ENCODE results near the gene CBY3. TPM values are rescaled to one million over a fixed set of nuclear protein-coding genes. Genes with fewer than 3 reads are reported as not detected.
"Not testable (repeated sequence)": the region's sequence is repeated elsewhere in the genome, so short reads cannot be mapped to it uniquely, and the experiment has no call there.

CBY3 gene
- polyA plus RNA-seq, 1 donor (not counting 4 experiments of a cell fraction or from before 2014, with no cell fraction given): not detected

- dilution Hi-C loops (cut with MboI; ENCODE audit: extremely low pct_ligation_motif_present, low sequenced_read_pairs); H3K4me2 ChIP-seq (ENCODE audit: control insufficient read depth, extremely low read depth, insufficient read depth, low read depth, low read length); DNase-seq (ENCODE audit: low read depth, low spot score): not testable (repeated sequence)
Observed at GRCh38 chr5:179641745-179642144, 39.1 kb downstream of the CBY3 start.

GRCh38 chr5:179639296-179639695, 41.5 kb downstream of the CBY3 start:
- H3K4me3 ChIP-seq (ENCODE audit: control insufficient read depth in 2 of 3, extremely low read depth in 1 of 3, insufficient read depth in 2 of 3, low read depth in 1 of 3, low read length in 3 of 3); H3K27me3 ChIP-seq (ENCODE audit: control insufficient read depth, extremely low read depth, insufficient read depth, low read length); H3K9ac ChIP-seq (ENCODE audit: control insufficient read depth, extremely low read depth, insufficient read depth, low read length); H3K79me2 ChIP-seq (ENCODE audit: control insufficient read depth, insufficient read depth, low read length); H3K4me1 ChIP-seq (ENCODE audit: control insufficient read depth, extremely low read depth, insufficient read depth, low read length); H3K9me3 ChIP-seq (ENCODE audit: control insufficient read depth, low read depth, low read length); DNase-seq (ENCODE audit: low read depth, low spot score); H3K9me1 ChIP-seq (ENCODE audit: control insufficient read depth, extremely low read depth, insufficient read depth, low read length); dilution Hi-C loops (cut with MboI; ENCODE audit: extremely low pct_ligation_motif_present, low sequenced_read_pairs); H3K36me3 ChIP-seq (ENCODE audit: control insufficient read depth in 2 of 2, extremely low read depth in 1 of 2, insufficient read depth in 2 of 2, low read length in 2 of 2); H3K4me2 ChIP-seq (ENCODE audit: control insufficient read depth, extremely low read depth, insufficient read depth, low read depth, low read length); FAIRE-seq; H4K20me1 ChIP-seq (ENCODE audit: control insufficient read depth, extremely low read depth, insufficient read depth, low read length): not testable (repeated sequence)
- Histone ChIP-seq H3K27ac (ENCODE audit: control insufficient read depth, insufficient read depth, low read length) (peak overlapping the region; percentile 26), H2AFZ (ENCODE audit: control insufficient read depth, low read length) (peak overlapping the region; percentile 47)

More at GRCh38 chr5:179641745-179642144, 39.1 kb downstream of the CBY3 start:
- H4K20me1 ChIP-seq (ENCODE audit: control insufficient read depth, extremely low read depth, insufficient read depth, low read length); H3K4me3 ChIP-seq (ENCODE audit: control insufficient read depth in 2 of 3, extremely low read depth in 1 of 3, insufficient read depth in 2 of 3, low read depth in 1 of 3, low read length in 3 of 3); H3K4me1 ChIP-seq (ENCODE audit: control insufficient read depth, extremely low read depth, insufficient read depth, low read length); H3K9me1 ChIP-seq (ENCODE audit: control insufficient read depth, extremely low read depth, insufficient read depth, low read length); H3K36me3 ChIP-seq (ENCODE audit: control insufficient read depth in 2 of 2, extremely low read depth in 1 of 2, insufficient read depth in 2 of 2, low read length in 2 of 2); H3K9me3 ChIP-seq (ENCODE audit: control insufficient read depth, low read depth, low read length); H3K27ac ChIP-seq (ENCODE audit: control insufficient read depth, insufficient read depth, low read length); H2AFZ ChIP-seq (ENCODE audit: control insufficient read depth, low read length); H3K9ac ChIP-seq (ENCODE audit: control insufficient read depth, extremely low read depth, insufficient read depth, low read length); FAIRE-seq; H3K79me2 ChIP-seq (ENCODE audit: control insufficient read depth, insufficient read depth, low read length); H3K27me3 ChIP-seq (ENCODE audit: control insufficient read depth, extremely low read depth, insufficient read depth, low read length): not testable (repeated sequence)

DNA sequence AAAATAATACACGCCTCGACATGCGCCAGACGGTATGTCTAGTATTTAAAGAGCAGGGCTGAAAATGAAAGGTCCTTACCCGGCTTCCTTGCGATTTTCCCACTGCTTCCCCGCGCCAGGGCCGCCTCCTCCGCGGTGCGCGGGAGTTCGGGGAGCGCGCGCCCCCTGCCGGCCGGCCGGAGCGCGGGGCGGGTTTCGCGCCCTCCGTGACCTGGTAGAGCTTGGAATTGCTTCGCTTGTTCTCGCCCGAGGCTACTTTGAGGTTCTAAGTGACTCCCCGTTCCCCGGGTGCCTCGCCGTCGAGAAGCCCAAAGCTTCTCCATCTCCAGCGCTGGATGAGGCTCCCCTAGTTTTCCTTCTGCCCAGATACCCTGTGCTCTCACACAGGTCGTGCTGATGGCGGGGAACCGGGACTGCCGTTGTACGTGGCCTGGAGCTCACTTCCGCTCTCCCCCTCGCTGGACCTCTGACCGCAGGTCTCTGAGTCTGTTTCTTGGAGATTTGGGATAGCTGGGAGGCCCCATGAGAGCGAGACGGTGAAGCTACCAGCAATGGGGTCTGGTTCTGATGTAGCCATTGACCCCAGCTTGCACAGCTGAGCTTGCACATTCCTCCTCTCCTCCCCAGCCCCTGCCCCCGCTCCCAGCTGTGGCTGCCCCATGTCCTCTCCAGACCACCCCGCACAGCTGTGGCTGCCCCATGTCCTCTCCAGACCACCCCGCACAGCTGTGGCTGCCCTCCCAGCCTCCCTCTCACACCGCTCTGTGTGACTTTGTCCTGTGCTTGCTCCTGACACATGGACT, 46.3 kb downstream of the CBY3 start:
- H3K27ac ChIP-seq (ENCODE audit: control insufficient read depth, insufficient read depth, low read length); H3K9me3 ChIP-seq (ENCODE audit: control insufficient read depth, low read depth, low read length); H3K4me1 ChIP-seq (ENCODE audit: control insufficient read depth, extremely low read depth, insufficient read depth, low read length); H3K9me1 ChIP-seq (ENCODE audit: control insufficient read depth, extremely low read depth, insufficient read depth, low read length); dilution Hi-C loops (cut with MboI; ENCODE audit: extremely low pct_ligation_motif_present, low sequenced_read_pairs); H3K9ac ChIP-seq (ENCODE audit: control insufficient read depth, extremely low read depth, insufficient read depth, low read length); H3K36me3 ChIP-seq (ENCODE audit: control insufficient read depth in 2 of 2, extremely low read depth in 1 of 2, insufficient read depth in 2 of 2, low read length in 2 of 2); H3K27me3 ChIP-seq (ENCODE audit: control insufficient read depth, extremely low read depth, insufficient read depth, low read length); H3K4me2 ChIP-seq (ENCODE audit: control insufficient read depth, extremely low read depth, insufficient read depth, low read depth, low read length); H4K20me1 ChIP-seq (ENCODE audit: control insufficient read depth, extremely low read depth, insufficient read depth, low read length); DNase-seq (ENCODE audit: low read depth, low spot score); H3K4me3 ChIP-seq (ENCODE audit: control insufficient read depth in 2 of 3, extremely low read depth in 1 of 3, insufficient read depth in 2 of 3, low read depth in 1 of 3, low read length in 3 of 3); H3K79me2 ChIP-seq (ENCODE audit: control insufficient read depth, insufficient read depth, low read length): not testable (repeated sequence)
- H2AFZ ChIP-seq (ENCODE audit: control insufficient read depth, low read length): peak overlapping the region; percentile 68
- peak; percentile 66 for FAIRE-seq

DNA sequence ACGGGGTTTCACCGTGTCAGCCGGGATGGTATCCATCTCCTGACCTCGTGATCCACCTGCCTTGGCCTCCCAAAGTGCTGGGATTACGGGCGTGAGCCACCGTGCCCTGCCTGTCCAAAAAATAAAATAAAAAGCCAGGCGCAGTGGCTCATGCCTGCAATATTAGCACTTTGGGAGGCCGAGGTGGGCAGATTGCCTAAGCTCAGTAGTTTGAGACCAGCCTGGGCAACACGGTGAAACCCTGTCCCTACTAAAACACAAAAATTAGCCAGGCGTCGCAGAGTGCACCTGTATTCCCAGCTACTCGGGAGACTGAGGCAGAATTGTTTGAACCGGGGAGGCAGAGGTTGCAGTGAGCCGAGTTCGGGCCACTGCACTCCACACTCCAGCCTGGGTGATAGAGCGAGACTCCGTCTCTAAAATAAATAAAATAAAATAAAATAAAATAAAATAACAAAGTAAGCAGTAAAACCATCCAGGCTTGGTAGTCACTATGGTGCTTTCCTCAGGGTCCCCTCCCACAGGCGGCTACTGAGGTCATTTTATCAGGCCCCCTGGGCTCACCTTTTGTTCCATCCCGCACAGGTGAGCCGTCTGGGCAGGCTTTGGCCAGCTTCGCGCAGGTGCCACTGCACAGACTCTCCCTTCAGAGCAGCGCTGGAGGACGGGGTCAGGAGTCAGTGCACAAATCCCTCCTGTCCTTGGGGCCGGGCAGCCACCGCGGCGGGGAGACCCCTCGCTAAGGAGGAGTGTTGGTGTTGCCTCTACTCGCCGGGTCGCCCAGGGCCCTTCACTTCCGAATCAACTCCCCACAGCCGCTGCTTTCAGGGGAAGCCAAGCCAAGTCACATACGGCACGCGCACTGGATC, 47.1 kb downstream of the CBY3 start:
- dilution Hi-C loops (cut with MboI; ENCODE audit: extremely low pct_ligation_motif_present, low sequenced_read_pairs); H3K36me3 ChIP-seq (ENCODE audit: control insufficient read depth in 2 of 2, extremely low read depth in 1 of 2, insufficient read depth in 2 of 2, low read length in 2 of 2); H3K4me1 ChIP-seq (ENCODE audit: control insufficient read depth, extremely low read depth, insufficient read depth, low read length); H3K9me3 ChIP-seq (ENCODE audit: control insufficient read depth, low read depth, low read length); FAIRE-seq; DNase-seq (ENCODE audit: low read depth, low spot score); H4K20me1 ChIP-seq (ENCODE audit: control insufficient read depth, extremely low read depth, insufficient read depth, low read length); H3K79me2 ChIP-seq (ENCODE audit: control insufficient read depth, insufficient read depth, low read length); H3K27ac ChIP-seq (ENCODE audit: control insufficient read depth, insufficient read depth, low read length); H3K27me3 ChIP-seq (ENCODE audit: control insufficient read depth, extremely low read depth, insufficient read depth, low read length); H3K9me1 ChIP-seq (ENCODE audit: control insufficient read depth, extremely low read depth, insufficient read depth, low read length): not testable (repeated sequence)
- peak overlapping the region; percentile 26 for H2AFZ ChIP-seq (ENCODE audit: control insufficient read depth, low read length)
- H3K9ac ChIP-seq (ENCODE audit: control insufficient read depth, extremely low read depth, insufficient read depth, low read length): peak overlapping the region; percentile 58
- H3K4me3 ChIP-seq (ENCODE audit: control insufficient read depth in 2 of 3, extremely low read depth in 1 of 3, insufficient read depth in 2 of 3, low read depth in 1 of 3, low read length in 3 of 3): peak overlapping the region; percentile 24 to 64 (median 57)
- peak overlapping the region; percentile 83 for H3K4me2 ChIP-seq (ENCODE audit: control insufficient read depth, extremely low read depth, insufficient read depth, low read depth, low read length)
